Keratinocyte (primary cell): ENCODE data around the gene BRAT1.

ENCODE experiments used
- CTCF ChIP-seq, 3 experiments: IDR thresholded peaks in 1 of 3; conservative IDR thresholded peaks in 1 of 3; optimal IDR thresholded peaks in 1 of 3; 2 replicates in 2 of 3; 3 replicates in 1 of 3; pipeline versions ENCODE3 to v1.5.1; 2011; ENCODE audit warnings: low read length in 3 of 3, mild to moderate bottlenecking in 3 of 3, moderate library complexity in 2 of 3, control low read depth in 1 of 3, inconsistent platforms in 1 of 3; ENCODE audit not compliant: insufficient read depth in 2 of 3; ENCODE audit errors: extremely low read depth in 1 of 3
- EZH2 ChIP-seq: IDR thresholded peaks from one replicate; pipeline ENCODE4 v1.6.1; 2012; ENCODE audit warnings: inconsistent platforms, mild to moderate bottlenecking, low read length, moderate library complexity

- TF ChIP-seq CTCF (optimal IDR thresholded peaks at IDR 0.05 in 1 of 3, IDR thresholded peaks at IDR 0.05 in 1 of 3, conservative IDR thresholded peaks at IDR 0.05 in 1 of 3; ENCODE audit: extremely low read depth in 1 of 3, insufficient read depth in 2 of 3, low read length in 3 of 3) (no peak), EZH2 (no peak)
Observed at GRCh38 chr7:2525658-2526630, 29.4 kb downstream of the BRAT1 start.
